Choroid plexus epithelial cell (primary cell): ENCODE data around the gene OXNAD1.

Experiments used
- DNase-seq: peaks from one replicate; pipeline ENCODE4 v3.0.0-alpha.2; 2010; ENCODE audit warnings: low read depth
- H3K4me3 ChIP-seq: 2 replicates; pipeline ENCODE4 v1.5.1; 2011; ENCODE audit warnings: low read depth, mild to moderate bottlenecking, control low read depth, low read length, moderate library complexity
- CTCF ChIP-seq: conservative IDR thresholded peaks from 2 replicates; pipeline ENCODE4 v1.5.1; 2011; ENCODE audit warnings: low read depth, mild to moderate bottlenecking, control low read depth, inconsistent platforms, low read length, moderate library complexity

The OXNAD1 gene

GRCh38 chr3:16239086-16239770 is 25.8 kb upstream of the OXNAD1 start:
- no peak overlapping the region for H3K4me3 ChIP-seq
- no peak for TF ChIP-seq CTCF
- DNase-seq: no peak

GRCh38 chr3:16239780-16240179 is 25.2 kb upstream of the OXNAD1 start:
- no peak for TF ChIP-seq CTCF
- no peak overlapping the region for H3K4me3 ChIP-seq
- DNase-seq: no peak

- H3K4me3 ChIP-seq: no peak overlapping the region
- no peak for TF ChIP-seq CTCF
- DNase-seq: peak; percentile 82
Measured at GRCh38 chr3:16240229-16241023, 24.6 kb upstream of the OXNAD1 start.

- no peak for TF ChIP-seq CTCF
- no peak overlapping the region for H3K4me3 ChIP-seq
- no peak for DNase-seq
Measured at GRCh38 chr3:16241225-16241624, 23.8 kb upstream of the OXNAD1 start.

GRCh38 chr3:16242177-16242576 is 22.8 kb upstream of the OXNAD1 start:
- H3K4me3 ChIP-seq: no peak overlapping the region
- no peak for DNase-seq
- no peak for TF ChIP-seq CTCF

- no peak overlapping the region for H3K4me3 ChIP-seq
- peak; percentile 55 for DNase-seq
- no peak for TF ChIP-seq CTCF
Measured at GRCh38 chr3:16243706-16244490, 21.1 kb upstream of the OXNAD1 start.
